GM10248 (cell line): Measurements from ENCODE around the gene AFDN.

Source experiments
- CTCF ChIA-PET: fragments of 300-600 bp; sonication (Branson Sonifier 250); formaldehyde crosslinking; extraction: SDS; loops from one replicate; lab custom pipeline; 2021; ENCODE audit warnings: antibody characterized with exemption; lab: Yijun Ruan, JAX
- POLR2A ChIA-PET: fragments of 350-650 bp; sonication (Branson Sonifier 250); formaldehyde crosslinking; extraction: SDS; loops from one replicate; lab custom pipeline; 2020; ENCODE audit warnings: antibody characterized with exemption; lab: Yijun Ruan, JAX
- DNase-seq: peaks from one replicate; pipeline ENCODE4 v3.0.0; 2012; ENCODE audit errors: extremely low spot score
- TF ChIP-seq, protein P1 (sequence below): IDR thresholded peaks from 2 replicates; pipeline ENCODE4 v1.5.1; 2012; ENCODE audit warnings: mild to moderate bottlenecking, low read depth; ENCODE audit errors: extremely low read depth, missing control alignments, control extremely low read depth

Gene AFDN

GRCh38 chr6:167912494-167912893, 85.8 kb downstream of the AFDN start:
- no peak for DNase-seq
- TF ChIP-seq, protein P1, sequence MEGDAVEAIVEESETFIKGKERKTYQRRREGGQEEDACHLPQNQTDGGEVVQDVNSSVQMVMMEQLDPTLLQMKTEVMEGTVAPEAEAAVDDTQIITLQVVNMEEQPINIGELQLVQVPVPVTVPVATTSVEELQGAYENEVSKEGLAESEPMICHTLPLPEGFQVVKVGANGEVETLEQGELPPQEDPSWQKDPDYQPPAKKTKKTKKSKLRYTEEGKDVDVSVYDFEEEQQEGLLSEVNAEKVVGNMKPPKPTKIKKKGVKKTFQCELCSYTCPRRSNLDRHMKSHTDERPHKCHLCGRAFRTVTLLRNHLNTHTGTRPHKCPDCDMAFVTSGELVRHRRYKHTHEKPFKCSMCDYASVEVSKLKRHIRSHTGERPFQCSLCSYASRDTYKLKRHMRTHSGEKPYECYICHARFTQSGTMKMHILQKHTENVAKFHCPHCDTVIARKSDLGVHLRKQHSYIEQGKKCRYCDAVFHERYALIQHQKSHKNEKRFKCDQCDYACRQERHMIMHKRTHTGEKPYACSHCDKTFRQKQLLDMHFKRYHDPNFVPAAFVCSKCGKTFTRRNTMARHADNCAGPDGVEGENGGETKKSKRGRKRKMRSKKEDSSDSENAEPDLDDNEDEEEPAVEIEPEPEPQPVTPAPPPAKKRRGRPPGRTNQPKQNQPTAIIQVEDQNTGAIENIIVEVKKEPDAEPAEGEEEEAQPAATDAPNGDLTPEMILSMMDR, result no peak
- POLR2A ChIA-PET, result no interaction called here
- CTCF ChIA-PET, result no interaction called here

DNA sequence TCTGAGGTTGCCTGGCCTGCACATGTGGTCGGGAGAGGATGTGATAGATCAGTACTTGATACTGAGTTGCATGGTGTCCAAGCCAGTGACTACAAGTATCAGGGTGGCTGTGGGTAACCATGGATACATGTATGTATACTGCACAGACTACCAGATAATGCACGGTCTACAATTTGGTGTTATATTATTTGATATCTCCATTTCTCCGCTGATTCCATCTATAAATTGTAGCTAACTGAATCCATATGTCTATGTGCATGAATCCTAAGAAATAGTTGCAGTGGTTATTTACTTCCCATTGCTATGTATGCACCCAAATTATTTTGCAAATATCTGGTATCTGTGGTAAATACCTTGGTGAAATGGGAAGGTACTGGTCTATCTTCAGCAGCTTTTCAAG, 87.0 kb downstream of the AFDN start:
- POLR2A ChIA-PET, result no interaction called here
- CTCF ChIA-PET, result interaction anchor here (1.3 kb wide), 1 partner anchor 12 kb away, joined by 5 read pairs; no protein-coding TSS in a partner anchor
- DNase-seq, result no peak
- TF ChIP-seq, protein P1, result no peak

- TF ChIP-seq, protein P1, result no peak
- CTCF ChIA-PET, result no interaction called here
- no peak for DNase-seq
- POLR2A ChIA-PET, result no interaction called here
These were observed 88.4 kb downstream of the AFDN start for GRCh38 chr6:167915139-167915538.

GRCh38 chr6:167917551-167918154, 90.9 kb downstream of the AFDN start:
- ChIA-PET POLR2A (no interaction called here), CTCF (interaction anchor here (1.0 to 2.0 kb wide), 3 partner anchors 10 to 57 kb away, joined by 3 to 5 read pairs (median 3); no protein-coding TSS in a partner anchor)

GRCh38 chr6:167918548-167919278, 92.0 kb downstream of the AFDN start:
- CTCF ChIA-PET, result interaction anchor here (1.0 to 2.0 kb wide), 3 partner anchors 9 to 59 kb away, joined by 3 to 5 read pairs (median 3); no protein-coding TSS in a partner anchor
- no peak for DNase-seq
- TF ChIP-seq, protein P1, result no peak
- POLR2A ChIA-PET, result no interaction called here

More at GRCh38 chr6:167917551-167918154, 90.9 kb downstream of the AFDN start:
- TF ChIP-seq, protein P1, result no peak
- no peak for DNase-seq

DNA sequence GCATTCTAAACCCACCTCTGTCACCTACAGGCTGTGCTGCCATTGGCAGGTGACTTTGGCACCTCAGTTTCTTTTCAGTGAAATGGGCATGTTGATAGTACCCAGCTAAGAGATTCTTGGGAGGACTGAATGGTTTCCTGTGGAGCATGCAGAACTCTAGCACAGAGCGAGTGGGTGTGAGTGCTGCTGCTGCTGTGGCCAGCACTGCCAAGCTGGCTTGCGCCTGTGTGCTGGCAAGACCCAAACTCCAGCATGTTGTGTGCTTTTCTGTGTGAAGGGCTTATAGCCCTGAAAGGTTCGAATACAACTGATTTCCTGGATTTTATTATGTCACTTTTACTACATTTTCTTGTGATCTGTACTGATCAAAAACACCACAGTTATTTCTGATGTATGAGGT, 92.6 kb downstream of the AFDN start:
- TF ChIP-seq, protein P1, result no peak
- POLR2A ChIA-PET, result no interaction called here
- no peak for DNase-seq
- CTCF ChIA-PET, result interaction anchor here (2.0 kb wide), 1 partner anchor 8 kb away, joined by 5 read pairs; no protein-coding TSS in a partner anchor
